ENCODE data around the gene B3GNT7.

DNA sequence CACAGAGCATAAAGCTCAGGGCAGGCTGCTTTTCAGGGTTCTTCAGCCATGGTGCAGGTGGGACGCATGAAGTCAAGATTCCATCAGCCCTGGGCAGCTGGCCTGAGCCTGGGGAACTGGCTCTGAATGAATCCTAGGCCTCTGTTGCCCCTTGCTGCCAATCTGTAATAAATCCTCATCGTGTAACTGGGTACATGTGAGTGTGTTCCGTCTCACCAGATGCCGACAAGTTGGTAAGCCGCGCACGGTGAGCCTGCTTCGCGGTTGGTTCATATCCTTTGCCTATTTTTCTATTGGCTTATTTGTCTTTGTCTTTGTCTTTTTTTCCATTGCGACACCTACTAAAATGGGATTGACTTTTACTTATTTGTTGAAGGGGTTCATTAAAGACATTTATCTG is 27.7 kb downstream of the B3GNT7 start:
- TF ChIP-seq, protein P1, sequence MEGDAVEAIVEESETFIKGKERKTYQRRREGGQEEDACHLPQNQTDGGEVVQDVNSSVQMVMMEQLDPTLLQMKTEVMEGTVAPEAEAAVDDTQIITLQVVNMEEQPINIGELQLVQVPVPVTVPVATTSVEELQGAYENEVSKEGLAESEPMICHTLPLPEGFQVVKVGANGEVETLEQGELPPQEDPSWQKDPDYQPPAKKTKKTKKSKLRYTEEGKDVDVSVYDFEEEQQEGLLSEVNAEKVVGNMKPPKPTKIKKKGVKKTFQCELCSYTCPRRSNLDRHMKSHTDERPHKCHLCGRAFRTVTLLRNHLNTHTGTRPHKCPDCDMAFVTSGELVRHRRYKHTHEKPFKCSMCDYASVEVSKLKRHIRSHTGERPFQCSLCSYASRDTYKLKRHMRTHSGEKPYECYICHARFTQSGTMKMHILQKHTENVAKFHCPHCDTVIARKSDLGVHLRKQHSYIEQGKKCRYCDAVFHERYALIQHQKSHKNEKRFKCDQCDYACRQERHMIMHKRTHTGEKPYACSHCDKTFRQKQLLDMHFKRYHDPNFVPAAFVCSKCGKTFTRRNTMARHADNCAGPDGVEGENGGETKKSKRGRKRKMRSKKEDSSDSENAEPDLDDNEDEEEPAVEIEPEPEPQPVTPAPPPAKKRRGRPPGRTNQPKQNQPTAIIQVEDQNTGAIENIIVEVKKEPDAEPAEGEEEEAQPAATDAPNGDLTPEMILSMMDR (IDR thresholded peaks at IDR 0.05): no peak
- no peak for TF ChIP-seq POLR2A (IDR thresholded peaks at IDR 0.05)
- TF ChIP-seq EP300 (IDR thresholded peaks at IDR 0.05): no peak
